Activated naive CD8-positive, alpha-beta T cell (primary cell): ENCODE results near the gene L1TD1.
"Not testable (repeated sequence)": the region's sequence is repeated elsewhere in the genome, so short reads cannot be mapped to it uniquely, and the experiment has no call there.

ENCODE experiments used
- H3K27ac Mint-ChIP-seq: one replicate; pipeline ENCODE4 v1.8.0; 2021; ENCODE audit warnings: mixed read lengths
- H3K27me3 Mint-ChIP-seq: one replicate; pipeline ENCODE4 v1.8.0; 2021; ENCODE audit warnings: mixed read lengths
- H3K36me3 Mint-ChIP-seq: one replicate; pipeline ENCODE4 v1.8.0; 2021; ENCODE audit warnings: mixed read lengths
- H3K4me1 Mint-ChIP-seq: one replicate; pipeline ENCODE4 v1.8.0; 2021; ENCODE audit warnings: low read depth, mixed read lengths
- H3K4me3 Mint-ChIP-seq: one replicate; pipeline ENCODE4 v1.8.0; 2021; ENCODE audit warnings: mild to moderate bottlenecking, mixed read lengths
- H3K9me3 Mint-ChIP-seq: one replicate; pipeline ENCODE4 v1.8.0; 2021; ENCODE audit warnings: low read depth, mixed read lengths

L1TD1 gene

GRCh38 chr1:62184336-62184735, 10.3 kb upstream of the L1TD1 start:
- Mint-ChIP-seq H3K4me1 (no peaks in the 10 kb centered on the region), H3K27me3 (peaks cover 1% of the 10 kb centered on the region), H3K36me3 (no peaks in the 10 kb centered on the region), H3K4me3 (no peak overlapping the region), H3K9me3 (no peaks in the 10 kb centered on the region), H3K27ac (no peak overlapping the region)

GRCh38 chr1:62185233-62185632, 9.4 kb upstream of the L1TD1 start:
- not testable (repeated sequence) for H3K27ac Mint-ChIP-seq, H3K9me3 Mint-ChIP-seq, H3K4me3 Mint-ChIP-seq, H3K27me3 Mint-ChIP-seq, H3K36me3 Mint-ChIP-seq, H3K4me1 Mint-ChIP-seq

GRCh38 chr1:62185677-62186076, 9.0 kb upstream of the L1TD1 start:
- Mint-ChIP-seq H3K36me3 (no peaks in the 10 kb centered on the region), H3K27ac (no peak overlapping the region), H3K9me3 (no peaks in the 10 kb centered on the region), H3K27me3 (peaks cover 1% of the 10 kb centered on the region), H3K4me1 (no peaks in the 10 kb centered on the region), H3K4me3 (no peak overlapping the region)

- H3K27ac Mint-ChIP-seq, result no peak overlapping the region
- no peaks in the 10 kb centered on the region for H3K36me3 Mint-ChIP-seq
- H3K27me3 Mint-ChIP-seq, result peaks cover 1% of the 10 kb centered on the region
- no peaks in the 10 kb centered on the region for H3K9me3 Mint-ChIP-seq
- H3K4me1 Mint-ChIP-seq, result no peaks in the 10 kb centered on the region
- H3K4me3 Mint-ChIP-seq, result no peak overlapping the region
Observed at GRCh38 chr1:62187548-62187947, 7.1 kb upstream of the L1TD1 start.

- Mint-ChIP-seq H3K4me1 (no peaks in the 10 kb centered on the region), H3K36me3 (no peaks in the 10 kb centered on the region), H3K9me3 (no peaks in the 10 kb centered on the region), H3K27ac (no peak overlapping the region), H3K4me3 (no peak overlapping the region), H3K27me3 (peaks cover 1% of the 10 kb centered on the region)
Observed at GRCh38 chr1:62188111-62188510, 6.5 kb upstream of the L1TD1 start.

- no peaks in the 10 kb centered on the region for H3K9me3 Mint-ChIP-seq
- H3K36me3 Mint-ChIP-seq, result no peaks in the 10 kb centered on the region
- H3K4me1 Mint-ChIP-seq, result peaks cover 11% of the 10 kb centered on the region
- H3K27me3 Mint-ChIP-seq, result peaks cover 19% of the 10 kb centered on the region
- H3K27ac Mint-ChIP-seq, result no peak overlapping the region
- H3K4me3 Mint-ChIP-seq, result peak overlapping the region; percentile 43
Observed at GRCh38 chr1:62196086-62196690, 1.5 kb downstream of the L1TD1 start.

- H3K4me1 Mint-ChIP-seq, result peaks cover 11% of the 10 kb centered on the region
- H3K36me3 Mint-ChIP-seq, result no peaks in the 10 kb centered on the region
- peaks cover 19% of the 10 kb centered on the region for H3K27me3 Mint-ChIP-seq
- H3K27ac Mint-ChIP-seq, result no peak overlapping the region
- no peak overlapping the region for H3K4me3 Mint-ChIP-seq
- H3K9me3 Mint-ChIP-seq, result no peaks in the 10 kb centered on the region
Observed at GRCh38 chr1:62198069-62198780, 3.6 kb downstream of the L1TD1 start.

GRCh38 chr1:62198781-62199125, 4.1 kb downstream of the L1TD1 start:
- no peak overlapping the region for H3K4me3 Mint-ChIP-seq
- H3K36me3 Mint-ChIP-seq, result no peaks in the 10 kb centered on the region
- no peaks in the 10 kb centered on the region for H3K9me3 Mint-ChIP-seq
- peaks cover 11% of the 10 kb centered on the region for H3K4me1 Mint-ChIP-seq
- no peak overlapping the region for H3K27ac Mint-ChIP-seq
- peaks cover 17% of the 10 kb centered on the region for H3K27me3 Mint-ChIP-seq

GRCh38 chr1:62207187-62207586, 12.5 kb downstream of the L1TD1 start:
- Mint-ChIP-seq H3K4me3 (no peak overlapping the region), H3K36me3 (peaks cover 4% of the 10 kb centered on the region), H3K27me3 (no peaks in the 10 kb centered on the region), H3K27ac (no peak overlapping the region), H3K9me3 (peaks cover 12% of the 10 kb centered on the region), H3K4me1 (no peaks in the 10 kb centered on the region)

- Mint-ChIP-seq H3K4me1 (no peaks in the 10 kb centered on the region), H3K4me3 (no peak overlapping the region), H3K36me3 (peaks cover 4% of the 10 kb centered on the region), H3K27me3 (no peaks in the 10 kb centered on the region), H3K9me3 (peaks cover 12% of the 10 kb centered on the region), H3K27ac (no peak overlapping the region)
Observed at GRCh38 chr1:62208087-62208486, 13.4 kb downstream of the L1TD1 start.

GRCh38 chr1:62208970-62209369, 14.3 kb downstream of the L1TD1 start:
- Mint-ChIP-seq H3K4me3 (no peak overlapping the region), H3K9me3 (peaks cover 12% of the 10 kb centered on the region), H3K27me3 (no peaks in the 10 kb centered on the region), H3K27ac (no peak overlapping the region), H3K4me1 (no peaks in the 10 kb centered on the region), H3K36me3 (peaks cover 4% of the 10 kb centered on the region)

GRCh38 chr1:62209931-62210595, 15.4 kb downstream of the L1TD1 start:
- H3K4me1 Mint-ChIP-seq, result no peaks in the 10 kb centered on the region
- no peak overlapping the region for H3K4me3 Mint-ChIP-seq
- no peak overlapping the region for H3K27ac Mint-ChIP-seq
- H3K36me3 Mint-ChIP-seq, result peaks cover 4% of the 10 kb centered on the region
- H3K9me3 Mint-ChIP-seq, result peaks cover 12% of the 10 kb centered on the region
- no peaks in the 10 kb centered on the region for H3K27me3 Mint-ChIP-seq

GRCh38 chr1:62210960-62211359, 16.3 kb downstream of the L1TD1 start:
- no peaks in the 10 kb centered on the region for H3K27me3 Mint-ChIP-seq
- peaks cover 4% of the 10 kb centered on the region for H3K36me3 Mint-ChIP-seq
- no peak overlapping the region for H3K4me3 Mint-ChIP-seq
- H3K27ac Mint-ChIP-seq, result no peak overlapping the region
- H3K9me3 Mint-ChIP-seq, result peaks cover 12% of the 10 kb centered on the region
- no peaks in the 10 kb centered on the region for H3K4me1 Mint-ChIP-seq

- H3K36me3 Mint-ChIP-seq, result peaks cover 4% of the 10 kb centered on the region
Observed at GRCh38 chr1:62212411-62212810, 17.8 kb downstream of the L1TD1 start.

GRCh38 chr1:62213075-62213914, 18.6 kb downstream of the L1TD1 start:
- Mint-ChIP-seq H3K27me3 (no peaks in the 10 kb centered on the region), H3K4me3 (no peak overlapping the region), H3K27ac (no peak overlapping the region), H3K4me1 (no peaks in the 10 kb centered on the region), H3K9me3 (peaks cover 12% of the 10 kb centered on the region), H3K36me3 (peaks cover 4% of the 10 kb centered on the region)

More at GRCh38 chr1:62212411-62212810, 17.8 kb downstream of the L1TD1 start:
- Mint-ChIP-seq H3K9me3 (peaks cover 12% of the 10 kb centered on the region), H3K27me3 (no peaks in the 10 kb centered on the region), H3K4me1 (no peaks in the 10 kb centered on the region), H3K27ac (no peak overlapping the region), H3K4me3 (no peak overlapping the region)
